ENCODE measurements around the gene DLG2.
"Not testable (repeated sequence)": the region's sequence is repeated elsewhere in the genome, so short reads cannot be mapped to it uniquely, and the experiment has no call there.

The DLG2 gene

DNA sequence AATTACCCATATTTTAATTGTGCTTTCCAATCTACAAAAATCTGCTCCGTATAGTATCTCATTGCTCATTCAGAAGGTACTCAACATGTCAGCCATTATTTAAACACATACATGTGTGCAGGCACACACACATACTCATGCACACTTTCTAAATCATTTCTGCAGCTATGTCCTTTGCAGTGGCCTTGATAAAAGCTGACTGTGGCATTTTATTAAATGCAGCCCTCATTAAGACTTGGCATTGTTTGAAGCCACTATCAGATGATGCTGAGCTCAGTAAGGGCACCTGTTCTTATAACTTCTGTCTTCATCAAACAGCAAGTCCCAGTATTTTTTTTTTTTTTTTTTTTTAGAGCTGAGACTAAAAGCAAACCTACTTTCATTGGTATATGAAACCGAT lies 1269.1 kb downstream of the DLG2 start:
- no peak for DNase-seq (ENCODE audit: low read depth)

DNA sequence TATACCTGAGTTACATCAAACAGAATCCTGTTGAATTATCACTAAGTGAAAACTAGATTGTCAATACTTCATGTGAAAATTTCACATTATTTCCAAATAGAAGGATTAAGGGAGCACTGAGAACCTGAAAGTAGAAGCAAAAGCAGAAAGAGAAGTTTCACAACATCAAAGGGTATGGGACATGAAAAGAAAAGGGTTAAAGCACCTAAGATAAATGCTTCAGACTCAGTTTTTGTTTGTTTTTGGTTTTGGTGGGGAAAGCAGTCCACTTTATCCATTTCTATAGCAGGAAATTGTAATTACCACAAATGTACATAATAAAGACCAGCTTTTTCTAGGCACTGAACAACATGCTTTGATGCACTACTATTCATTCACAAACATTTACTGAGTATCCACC lies 1271.2 kb downstream of the DLG2 start:
- DNase-seq (ENCODE audit: low read depth): no peak

DNA sequence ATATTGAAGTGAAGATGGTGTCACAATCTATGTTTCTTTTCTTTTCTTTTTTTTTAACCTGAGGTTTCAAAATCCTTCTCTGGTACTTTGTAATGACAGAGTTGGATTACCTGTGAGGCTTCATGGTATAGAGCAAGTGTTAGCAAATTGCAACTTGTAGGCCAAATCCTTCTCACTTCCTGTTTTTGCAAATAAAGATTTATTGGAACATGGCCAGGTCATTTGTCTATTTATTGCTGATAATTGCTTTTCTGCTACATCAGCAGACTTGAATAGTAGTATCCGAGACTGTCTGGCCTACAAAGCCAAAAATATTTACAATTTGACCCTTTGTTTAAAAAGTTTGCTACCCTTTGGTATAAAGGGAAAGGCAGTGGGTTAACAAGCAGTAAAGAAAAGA lies 1281.5 kb downstream of the DLG2 start:
- no peak for DNase-seq (ENCODE audit: low read depth)

DNA sequence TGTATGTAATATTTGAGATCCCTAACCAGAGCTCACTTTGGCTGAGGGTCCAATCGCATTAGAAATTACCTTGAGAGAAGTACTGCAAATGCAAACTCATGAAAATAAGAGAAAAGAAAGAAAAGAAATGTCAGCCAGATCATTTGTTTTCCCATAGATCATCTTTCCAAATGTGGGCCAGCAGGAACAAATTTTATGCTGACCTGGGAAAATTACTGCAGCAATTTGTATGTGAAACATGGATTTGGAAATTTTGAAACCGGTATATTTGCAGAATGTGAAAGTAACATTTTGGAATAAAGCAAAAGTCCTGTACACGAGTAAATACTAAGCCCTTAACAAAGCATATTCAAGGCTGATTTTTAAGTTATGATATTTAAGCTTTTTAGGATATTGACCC lies 1282.1 kb downstream of the DLG2 start:
- DNase-seq (ENCODE audit: low read depth): no peak

DNA sequence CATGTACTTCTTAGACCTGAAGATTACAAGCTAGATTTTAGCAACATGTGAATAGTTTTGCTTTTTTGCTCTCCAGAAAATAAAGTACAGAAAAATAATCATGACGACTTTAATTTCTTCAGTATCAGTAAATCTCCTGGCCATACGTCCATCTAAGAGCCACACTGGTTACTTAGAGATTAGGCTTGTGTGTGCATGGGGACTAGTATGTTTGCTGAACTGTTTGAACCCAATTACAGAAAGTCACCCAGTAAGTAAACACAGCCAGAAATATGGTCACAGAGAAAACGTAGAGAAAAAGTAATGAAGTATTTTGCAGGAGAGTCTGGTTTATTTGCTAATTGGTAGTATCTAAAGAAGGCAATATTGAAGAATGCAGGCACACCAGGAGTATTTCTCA lies 1287.3 kb downstream of the DLG2 start:
- no peak for DNase-seq (ENCODE audit: low read depth)

DNA sequence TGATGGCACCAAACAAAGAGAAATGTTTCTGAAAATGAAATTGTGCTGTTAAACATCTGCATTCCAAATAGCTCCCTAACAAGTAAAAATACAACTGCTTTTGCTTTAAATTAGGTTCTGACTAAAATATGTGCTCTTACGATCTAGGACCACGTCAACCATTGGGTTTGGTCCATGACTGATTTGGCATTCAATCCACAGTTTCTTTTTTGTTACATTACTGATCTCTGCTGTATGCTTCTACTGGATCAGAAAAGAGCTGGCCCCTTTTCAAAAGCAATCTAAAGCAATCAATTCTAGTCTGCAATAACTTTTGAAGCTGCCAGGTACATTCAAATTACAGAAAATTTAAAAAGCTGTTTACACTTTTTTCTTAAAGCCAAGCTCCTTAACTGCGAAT lies 1293.9 kb downstream of the DLG2 start:
- no peak for DNase-seq (ENCODE audit: low read depth)

DNA sequence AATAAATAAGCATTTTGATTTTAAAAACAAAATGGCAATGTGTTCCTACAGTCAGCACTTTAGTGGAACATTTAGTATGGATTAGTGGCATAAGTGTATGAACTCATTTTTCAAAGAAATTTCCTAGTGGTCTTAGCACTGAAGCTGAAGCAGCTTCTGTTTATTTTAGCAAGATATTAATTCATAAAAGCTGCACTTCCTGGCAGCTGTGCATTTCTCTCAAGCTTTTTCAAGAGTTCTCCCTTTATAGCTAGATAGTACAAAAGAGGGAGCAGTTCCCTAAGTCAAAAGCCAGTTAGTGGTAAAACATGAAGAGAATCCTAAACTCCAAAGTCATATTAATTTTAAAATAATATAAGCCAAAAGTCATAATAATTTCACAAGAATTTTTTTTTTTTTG lies 1304.9 kb downstream of the DLG2 start:
- no peak for DNase-seq (ENCODE audit: low read depth)

DNA sequence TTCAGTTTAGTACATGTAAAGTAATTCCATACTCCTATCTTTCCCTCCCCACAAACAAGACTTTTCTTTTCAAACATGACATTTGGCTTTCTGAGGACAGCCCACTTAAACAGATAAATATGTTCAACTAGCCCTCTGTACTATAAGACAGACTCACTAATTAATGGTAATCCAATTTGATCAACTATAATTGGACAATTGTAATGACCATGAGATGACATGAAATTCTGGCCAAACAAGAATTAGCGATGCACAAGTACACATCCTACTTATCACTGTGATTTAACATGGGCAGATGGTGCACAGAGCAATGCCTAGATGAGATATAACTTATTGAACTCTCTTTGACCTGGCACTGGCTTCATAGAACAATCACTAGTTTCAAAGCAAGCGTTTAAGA lies 1307.3 kb downstream of the DLG2 start:
- no peak for DNase-seq (ENCODE audit: low read depth)

DNA sequence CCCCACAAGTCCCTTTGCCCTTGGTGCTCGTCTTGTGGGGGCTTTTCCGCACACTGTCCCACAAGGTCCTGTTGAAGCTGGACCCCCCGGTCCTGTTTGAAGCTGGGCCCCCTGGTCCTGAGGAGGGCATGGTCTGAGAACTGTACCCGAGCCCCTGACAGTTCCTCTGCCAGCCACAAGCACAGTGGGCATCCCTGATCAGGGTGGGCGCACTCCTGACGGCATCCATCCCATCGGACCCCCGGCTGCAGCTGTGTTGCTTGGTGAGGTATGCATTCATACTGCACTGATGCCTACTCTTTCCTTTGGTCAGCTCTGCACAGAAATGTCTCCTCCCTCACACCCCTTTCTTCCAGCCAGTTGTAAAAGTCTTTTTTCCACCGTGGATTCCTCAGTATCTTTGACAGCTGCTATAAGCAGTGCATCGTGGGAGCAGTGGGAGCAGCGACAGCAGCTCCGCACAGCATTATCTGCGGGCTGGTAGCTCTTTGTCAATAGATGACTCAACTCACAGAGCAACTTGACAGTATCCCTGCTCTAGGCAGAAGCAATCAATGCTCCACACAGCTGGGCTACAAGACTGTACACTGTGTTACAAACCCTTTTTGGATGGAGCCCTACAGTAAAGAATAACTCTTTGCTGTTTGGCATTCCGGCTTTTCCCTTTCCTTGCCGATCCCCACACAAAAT lies 1310.1 kb downstream of the DLG2 start:
- DNase-seq (ENCODE audit: low read depth): no peak

DNA sequence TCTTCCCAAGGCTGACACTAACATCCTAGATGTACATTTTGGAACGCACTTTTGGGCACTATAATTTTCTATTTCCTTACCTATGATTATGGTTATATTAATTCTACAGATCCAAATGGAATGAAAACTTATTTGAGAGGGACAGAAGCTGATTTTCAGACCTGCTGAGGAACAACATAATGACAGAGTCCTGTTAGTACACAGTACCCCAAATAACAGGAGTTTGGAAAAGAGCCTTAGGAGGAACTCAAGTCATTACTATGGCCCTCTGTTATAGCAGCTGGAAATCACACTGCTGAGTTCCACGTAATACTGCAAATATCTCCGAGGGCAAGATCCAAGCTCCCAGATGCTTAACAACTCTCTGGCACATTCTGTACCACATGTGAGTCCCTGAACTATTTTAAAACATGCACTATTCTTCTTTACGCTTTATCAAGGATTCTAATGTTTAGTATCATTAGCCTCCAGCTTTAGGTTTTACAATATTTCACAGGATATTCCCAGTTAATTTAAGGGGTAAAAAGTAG lies 1313.2 kb downstream of the DLG2 start:
- no peak for DNase-seq (ENCODE audit: low read depth)

DNA sequence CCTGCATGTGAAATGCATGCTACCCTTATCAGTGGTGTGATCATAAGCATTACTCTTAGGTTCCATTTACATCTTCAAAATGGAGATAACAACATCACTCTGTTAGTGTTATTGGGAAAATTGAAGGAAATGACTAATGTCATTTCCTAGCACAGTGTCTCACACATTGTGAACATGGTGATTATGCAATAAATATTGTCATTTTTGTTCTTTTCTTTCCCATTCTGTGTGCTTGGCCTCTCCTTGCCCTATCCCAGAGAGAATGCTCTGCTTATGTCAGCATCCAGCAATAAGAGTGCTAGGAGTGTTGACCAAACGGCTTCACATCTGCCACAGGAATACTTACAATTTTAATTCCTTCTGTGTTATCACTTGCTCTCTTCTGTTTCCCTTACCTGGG lies 1316.9 kb downstream of the DLG2 start:
- DNase-seq (ENCODE audit: low read depth): no peak

DNA sequence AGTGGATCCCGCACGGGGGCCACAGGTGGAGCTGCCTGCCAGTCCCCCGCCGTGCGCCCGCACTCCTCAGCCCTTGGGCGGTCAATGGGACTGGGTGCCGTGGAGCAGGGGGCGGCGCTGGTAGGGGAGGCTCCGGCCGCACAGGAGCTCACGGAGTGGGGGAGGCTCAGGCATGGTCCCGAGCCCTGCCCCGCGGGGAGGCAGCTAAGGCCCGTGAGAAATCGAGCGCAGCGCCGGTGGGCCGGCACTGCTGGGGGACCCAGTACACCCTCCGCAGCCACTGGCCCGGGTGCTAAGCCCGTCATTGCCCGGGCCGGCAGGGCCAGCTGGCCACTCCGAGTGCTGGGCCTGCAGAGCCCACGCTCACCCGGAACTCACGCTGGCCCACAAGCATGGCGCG lies 1318.7 kb downstream of the DLG2 start:
- DNase-seq (ENCODE audit: low read depth): not testable (repeated sequence)

DNA sequence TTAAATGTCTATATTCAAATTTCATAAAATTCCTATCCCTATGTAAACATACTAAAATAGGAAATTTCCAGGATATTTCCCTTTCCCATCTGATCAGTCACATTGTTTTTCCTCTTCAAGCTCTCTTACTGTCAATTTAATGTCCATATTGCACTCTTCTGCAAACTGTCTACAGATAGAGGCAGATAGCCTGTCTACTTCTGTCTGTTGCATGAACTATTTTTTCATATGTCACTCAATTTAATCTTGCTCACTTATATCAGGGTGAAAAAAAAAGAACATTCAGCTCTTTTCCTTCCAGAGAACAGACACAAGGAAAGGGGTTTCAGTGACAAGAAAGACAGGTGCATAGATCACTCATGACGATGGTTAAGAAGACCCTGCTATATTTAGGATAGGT lies 1327.1 kb downstream of the DLG2 start:
- DNase-seq (ENCODE audit: low read depth): no peak

DNA sequence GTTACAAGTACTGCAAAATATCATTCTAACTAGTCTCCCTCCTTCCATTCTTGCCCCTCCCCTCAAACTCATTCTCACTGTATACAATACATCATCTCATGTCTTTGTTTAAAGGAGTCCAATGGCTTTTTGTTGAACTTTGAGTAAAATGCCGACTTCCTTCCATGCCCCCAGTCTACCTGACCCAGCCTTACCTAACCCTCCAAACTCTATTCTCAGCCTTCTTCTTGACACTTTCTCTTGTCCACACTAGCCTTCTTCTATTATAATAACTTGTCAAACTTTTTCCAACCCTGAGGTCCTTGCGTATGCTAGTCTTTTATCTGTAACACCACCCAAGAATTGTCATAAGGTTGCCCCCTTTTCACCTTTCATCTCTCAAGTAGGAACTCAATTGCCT lies 1329.6 kb downstream of the DLG2 start:
- no peak for DNase-seq (ENCODE audit: low read depth)

DNA sequence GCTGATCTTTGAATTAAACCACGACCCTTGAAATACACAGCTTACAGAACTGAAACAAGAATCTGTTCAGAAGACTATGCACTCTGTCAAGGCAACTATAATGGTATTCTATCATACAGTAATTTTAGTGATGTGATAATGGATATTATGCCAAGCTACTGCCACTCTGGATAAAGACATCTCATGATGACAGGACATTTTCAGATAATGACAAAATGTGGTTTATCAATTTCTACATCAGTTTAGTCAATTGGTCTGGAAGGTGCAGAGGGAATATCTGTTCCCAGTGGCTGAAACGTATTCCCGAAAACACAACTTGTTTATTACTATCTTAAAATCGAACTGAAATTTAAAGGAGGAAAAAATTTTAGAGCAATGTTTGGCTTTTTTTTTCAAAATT lies 1331.3 kb downstream of the DLG2 start:
- no peak for DNase-seq (ENCODE audit: low read depth)

DNA sequence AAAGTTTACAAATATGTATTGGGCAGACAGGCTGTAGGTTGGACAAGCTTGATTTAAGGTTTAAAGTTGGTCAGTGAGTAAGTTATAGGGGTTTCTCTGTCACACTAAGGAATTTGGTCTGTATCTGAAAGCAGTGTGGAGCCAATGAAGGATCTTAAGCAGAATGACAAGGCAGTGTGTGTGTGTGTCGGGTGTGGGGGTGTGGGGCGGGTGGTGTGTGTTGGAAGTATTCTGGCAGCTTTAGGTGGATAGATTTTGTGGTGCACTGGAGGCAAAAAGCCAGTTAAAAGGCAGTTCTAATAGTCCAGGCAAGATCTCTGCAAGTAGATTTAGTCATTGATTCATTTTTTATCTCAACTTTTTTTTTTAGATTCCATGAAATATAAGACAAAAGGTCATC lies 1334.2 kb downstream of the DLG2 start:
- no peak for DNase-seq (ENCODE audit: low read depth)

DNA sequence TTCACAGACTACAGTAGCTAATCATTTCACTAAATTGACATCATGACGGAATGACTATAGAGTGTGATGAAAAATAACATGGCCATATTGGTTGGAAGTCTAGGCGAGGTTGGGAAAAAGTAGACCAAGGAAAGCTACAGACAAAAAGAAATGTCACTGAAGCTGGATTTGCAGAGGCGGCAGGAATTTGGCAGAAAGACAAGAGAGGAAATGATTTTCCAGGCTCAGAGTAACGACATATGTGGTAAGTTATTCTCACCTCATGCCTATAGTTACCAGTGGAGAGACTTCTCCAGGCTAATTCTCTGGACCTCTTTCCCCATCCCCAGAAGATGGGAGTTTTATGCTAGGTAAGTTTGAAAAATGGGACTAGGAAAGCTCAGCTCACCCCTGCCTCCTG lies 1335.1 kb downstream of the DLG2 start:
- no peak for DNase-seq (ENCODE audit: low read depth)

DNA sequence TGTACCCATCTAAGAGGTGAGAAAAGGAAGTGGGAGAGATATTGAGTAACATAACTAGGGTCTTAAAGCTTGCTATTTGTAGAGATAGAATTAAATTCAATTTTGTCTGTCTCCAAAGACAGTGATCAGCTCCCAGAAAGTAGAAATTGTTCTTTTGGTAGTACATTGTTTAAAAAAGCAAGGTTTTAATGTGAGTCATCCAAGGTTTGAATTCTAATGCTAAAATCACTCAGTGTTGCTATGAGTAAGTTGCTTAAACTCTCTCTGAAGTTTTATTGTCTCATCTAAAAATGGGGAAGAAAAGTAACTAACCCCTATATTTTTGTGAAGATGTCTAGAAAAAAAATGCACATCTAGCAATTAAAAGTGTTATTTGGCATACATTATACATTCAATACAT lies 1336.5 kb downstream of the DLG2 start:
- DNase-seq (ENCODE audit: low read depth): peak; percentile 35

DNA sequence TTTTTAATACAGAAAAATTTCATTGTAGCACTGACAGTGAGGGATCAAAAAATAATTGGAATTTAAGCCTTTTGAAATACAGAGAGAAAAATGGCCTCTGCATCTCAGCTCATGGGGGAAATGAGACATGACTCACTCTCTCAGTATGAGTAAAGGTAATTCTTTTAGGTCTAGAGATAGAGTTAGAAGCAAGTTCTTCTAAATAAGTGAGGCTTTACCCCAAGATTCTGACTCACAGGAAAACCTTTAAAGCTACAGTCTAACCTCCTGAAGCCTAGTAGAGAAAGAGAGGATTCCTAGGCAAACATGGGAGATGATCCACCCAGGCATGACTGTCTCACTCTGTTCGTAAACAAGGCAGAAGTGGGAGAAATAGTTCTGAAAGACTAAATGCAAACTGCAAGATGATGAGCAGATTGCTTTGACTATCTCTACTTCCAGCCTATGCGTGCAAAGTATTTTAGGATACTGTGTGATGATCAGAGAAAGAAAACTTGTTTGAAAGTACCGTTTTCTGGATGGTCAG lies 1337.7 kb downstream of the DLG2 start:
- DNase-seq (ENCODE audit: low read depth): peak; percentile 59

DNA sequence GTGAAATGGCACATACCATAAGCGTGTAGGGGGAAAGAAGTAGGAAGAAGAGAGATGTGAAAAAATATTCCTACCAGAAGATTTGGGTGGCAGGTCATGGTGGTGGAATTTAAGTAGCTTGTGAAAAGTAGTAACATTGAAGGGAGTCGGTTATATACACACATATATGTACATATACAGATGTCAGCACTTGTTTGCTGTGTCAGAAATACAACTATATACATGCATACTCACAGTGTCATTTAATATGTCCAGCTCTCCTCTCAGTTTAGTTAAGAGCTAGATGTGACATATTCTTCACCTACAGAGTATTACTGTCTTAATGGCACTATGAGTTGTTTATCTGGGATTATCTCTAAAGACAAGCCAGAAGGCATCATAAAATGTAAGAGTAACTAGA lies 1353.6 kb downstream of the DLG2 start:
- DNase-seq (ENCODE audit: low read depth): no peak

DNA sequence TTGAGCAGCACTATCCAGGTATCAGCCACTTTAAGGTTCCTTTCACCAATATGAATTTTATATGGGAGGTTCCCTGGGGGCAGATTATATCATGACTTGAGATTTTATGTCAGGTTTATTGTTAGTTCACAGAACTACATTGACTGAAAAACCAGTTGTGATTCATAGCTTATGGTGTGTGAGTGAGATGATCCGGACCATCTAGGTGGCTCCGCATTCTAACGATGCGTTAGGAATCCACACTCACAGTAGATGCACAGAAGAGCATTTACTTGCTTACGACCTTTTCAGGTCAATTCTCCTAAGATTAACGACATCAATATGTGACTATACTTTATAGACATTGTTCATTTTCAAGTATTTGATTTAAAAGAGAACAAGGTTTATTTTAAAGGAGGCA lies 1356.7 kb downstream of the DLG2 start:
- no peak for DNase-seq (ENCODE audit: low read depth)

DNA sequence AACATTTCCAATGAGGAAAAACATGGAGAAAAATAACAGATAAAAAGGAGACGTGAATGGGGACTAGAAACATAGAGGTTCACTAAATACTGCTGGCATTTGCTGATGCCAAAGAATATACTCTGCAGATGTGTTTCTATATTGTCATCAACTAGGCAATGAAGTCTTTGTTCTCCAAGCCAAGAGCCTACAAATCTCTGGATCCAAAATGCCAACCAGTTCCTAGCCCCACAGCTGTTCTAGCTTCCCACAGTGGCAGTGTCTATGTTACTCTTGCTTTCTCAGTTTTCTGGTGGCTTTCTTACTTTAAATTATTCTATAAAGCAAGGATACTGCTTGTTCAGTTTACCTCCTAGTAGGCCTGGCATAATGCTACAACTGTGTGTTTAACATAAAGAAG lies 1363.1 kb downstream of the DLG2 start:
- DNase-seq (ENCODE audit: low read depth): no peak

DNA sequence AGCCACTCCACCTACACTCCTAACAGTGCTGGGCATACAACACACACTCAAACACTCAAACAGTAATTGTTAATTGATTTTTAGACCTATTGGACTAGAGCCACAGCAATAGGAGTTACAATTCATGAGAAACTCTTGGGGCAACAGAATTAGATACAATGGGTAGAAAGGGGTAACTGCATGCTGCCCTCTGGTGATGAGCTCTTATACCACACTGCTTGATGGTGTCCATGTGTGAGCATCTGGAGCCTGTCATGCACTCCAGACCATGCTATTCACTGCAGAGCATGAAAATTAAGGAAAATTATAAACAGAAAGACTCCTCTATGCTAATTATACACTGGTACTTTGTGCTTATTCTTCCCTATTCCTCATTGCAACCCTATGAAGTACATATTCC lies 1365.4 kb downstream of the DLG2 start:
- DNase-seq (ENCODE audit: low read depth): no peak

DNA sequence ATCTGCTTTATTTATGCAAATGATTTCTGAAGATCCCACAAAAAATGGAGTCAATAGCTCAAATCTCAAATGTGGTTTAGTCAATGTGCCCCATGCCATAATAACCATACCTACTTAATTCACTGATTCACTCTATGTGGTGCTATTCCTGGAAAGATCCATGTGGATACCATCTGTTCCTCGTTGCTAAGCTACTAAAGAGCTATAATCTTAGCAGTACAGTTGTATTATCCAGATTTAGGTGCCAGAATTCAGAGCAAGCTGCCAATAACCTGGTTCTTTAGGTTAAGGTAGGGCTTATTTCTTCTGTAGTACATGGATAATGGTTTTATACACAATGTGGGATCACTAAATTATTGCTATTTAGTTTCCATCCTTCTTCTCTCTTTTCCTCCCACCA lies 1366.3 kb downstream of the DLG2 start:
- DNase-seq (ENCODE audit: low read depth): no peak
